ENCODE results near the gene CNKSR2.
A peak's percentile ranks its signal among the peaks of the same experiment; 100 is the strongest.

Gene CNKSR2

DNA sequence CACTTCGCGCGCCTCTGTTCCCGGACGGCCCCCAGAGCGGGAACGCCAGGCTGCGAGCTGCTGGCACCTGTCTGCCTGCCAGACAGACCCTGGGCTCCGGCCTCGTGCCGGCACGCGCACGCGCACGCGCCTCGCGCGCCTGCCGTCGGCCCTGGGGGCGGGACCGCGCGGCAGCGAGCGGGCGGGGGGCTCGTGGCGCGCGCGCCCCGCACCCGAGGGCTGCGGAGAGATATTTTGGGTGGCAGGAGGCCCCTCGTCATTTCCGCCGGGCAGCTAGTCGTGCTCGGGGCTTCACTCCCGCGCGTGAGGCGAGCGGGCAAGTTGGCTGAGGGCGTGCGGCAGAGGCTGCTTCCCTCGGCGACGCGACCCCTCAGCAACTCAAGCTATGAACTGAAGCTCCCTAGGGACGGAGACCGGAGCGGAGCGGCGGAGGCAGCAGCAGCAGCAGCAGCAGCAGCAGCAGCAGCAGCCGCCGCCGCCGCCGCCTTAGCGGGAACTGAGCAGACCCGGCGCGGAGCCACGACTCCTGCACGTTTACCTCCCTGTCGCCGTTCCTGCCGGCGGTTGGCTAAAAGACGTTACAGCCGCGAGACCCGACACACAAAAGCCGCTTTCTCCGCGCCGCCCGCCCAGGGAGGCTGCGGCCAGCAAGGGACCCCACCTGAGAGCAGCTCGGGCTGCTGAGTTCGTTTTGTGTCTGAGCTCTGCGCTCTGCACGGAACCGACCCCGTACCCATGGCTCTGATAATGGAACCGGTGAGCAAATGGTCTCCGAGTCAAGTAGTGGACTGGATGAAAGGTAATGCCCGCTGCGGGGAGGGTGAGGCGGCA, at the start of gene CNKSR2:
TSS of gene CNKSR2 (plus strand) at position 256 of the 831 bp plus-strand sequence. CDS start at position 736, 480 bp downstream.
- H3K36me3 ChIP-seq (ENCODE audit: control insufficient read depth, insufficient read depth, low read length), result no peaks in the 10 kb centered on the region
- H3K9ac ChIP-seq (ENCODE audit: low read depth, low read length), result peak within 1 kb of the TSS; percentile 71
- H3K4me3 ChIP-seq (ENCODE audit: low read depth, low read length), result peak within 1 kb of the TSS; percentile 77
- peaks cover under 1% of the 10 kb centered on the region for H3K4me1 ChIP-seq (ENCODE audit: control insufficient read depth, insufficient read depth, low read length)
- no peaks in the 10 kb centered on the region for H3K9me3 ChIP-seq (ENCODE audit: control insufficient read depth, insufficient read depth, low read length)
- H3K27me3 ChIP-seq (ENCODE audit: control insufficient read depth, insufficient read depth, low read length), result peaks cover 16% of the 10 kb centered on the region

DNA sequence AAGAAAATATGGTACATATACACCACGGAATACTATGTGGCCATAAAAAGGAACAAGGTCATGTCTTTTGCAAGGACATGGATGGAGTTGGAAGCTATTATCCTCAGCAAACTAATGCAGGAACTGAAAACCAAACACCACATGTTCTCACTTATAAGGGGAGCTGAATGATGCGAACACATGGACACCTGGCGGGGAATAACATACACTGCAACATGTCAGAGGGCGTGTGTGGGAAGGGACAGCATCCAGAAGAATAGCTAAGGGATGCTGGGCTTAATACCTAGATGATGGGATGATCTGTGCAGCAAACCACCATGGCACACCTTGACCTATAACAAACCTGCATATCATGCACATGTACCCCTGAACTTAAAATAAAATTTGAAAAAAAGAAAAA, 19.5 kb upstream of the CNKSR2 start:
- H3K4me3 ChIP-seq (ENCODE audit: low read depth, low read length), result no peak overlapping the region
- no peaks in the 10 kb centered on the region for H3K27me3 ChIP-seq (ENCODE audit: control insufficient read depth, insufficient read depth, low read length)
- H3K9ac ChIP-seq (ENCODE audit: low read depth, low read length), result no peak overlapping the region
- H3K9me3 ChIP-seq (ENCODE audit: control insufficient read depth, insufficient read depth, low read length), result no peaks in the 10 kb centered on the region
- no peaks in the 10 kb centered on the region for H3K4me1 ChIP-seq (ENCODE audit: control insufficient read depth, insufficient read depth, low read length)
- H3K36me3 ChIP-seq (ENCODE audit: control insufficient read depth, insufficient read depth, low read length), result no peaks in the 10 kb centered on the region

GRCh38 chrX:21355831-21356230, 18.4 kb upstream of the CNKSR2 start:
- H3K27me3 ChIP-seq (ENCODE audit: control insufficient read depth, insufficient read depth, low read length), result no peaks in the 10 kb centered on the region

GRCh38 chrX:21369613-21370012, 4.6 kb upstream of the CNKSR2 start:
- no peak overlapping the region for H3K4me3 ChIP-seq (ENCODE audit: low read depth, low read length)
- H3K9ac ChIP-seq (ENCODE audit: low read depth, low read length), result no peak overlapping the region
- H3K27me3 ChIP-seq (ENCODE audit: control insufficient read depth, insufficient read depth, low read length), result peaks cover 10% of the 10 kb centered on the region
- H3K9me3 ChIP-seq (ENCODE audit: control insufficient read depth, insufficient read depth, low read length), result no peaks in the 10 kb centered on the region
- no peaks in the 10 kb centered on the region for H3K36me3 ChIP-seq (ENCODE audit: control insufficient read depth, insufficient read depth, low read length)
- H3K4me1 ChIP-seq (ENCODE audit: control insufficient read depth, insufficient read depth, low read length), result no peaks in the 10 kb centered on the region

More at GRCh38 chrX:21355831-21356230, 18.4 kb upstream of the CNKSR2 start:
- no peaks in the 10 kb centered on the region for H3K9me3 ChIP-seq (ENCODE audit: control insufficient read depth, insufficient read depth, low read length)
- H3K9ac ChIP-seq (ENCODE audit: low read depth, low read length), result no peak overlapping the region
- no peaks in the 10 kb centered on the region for H3K36me3 ChIP-seq (ENCODE audit: control insufficient read depth, insufficient read depth, low read length)
- no peaks in the 10 kb centered on the region for H3K4me1 ChIP-seq (ENCODE audit: control insufficient read depth, insufficient read depth, low read length)
- no peak overlapping the region for H3K4me3 ChIP-seq (ENCODE audit: low read depth, low read length)

DNA sequence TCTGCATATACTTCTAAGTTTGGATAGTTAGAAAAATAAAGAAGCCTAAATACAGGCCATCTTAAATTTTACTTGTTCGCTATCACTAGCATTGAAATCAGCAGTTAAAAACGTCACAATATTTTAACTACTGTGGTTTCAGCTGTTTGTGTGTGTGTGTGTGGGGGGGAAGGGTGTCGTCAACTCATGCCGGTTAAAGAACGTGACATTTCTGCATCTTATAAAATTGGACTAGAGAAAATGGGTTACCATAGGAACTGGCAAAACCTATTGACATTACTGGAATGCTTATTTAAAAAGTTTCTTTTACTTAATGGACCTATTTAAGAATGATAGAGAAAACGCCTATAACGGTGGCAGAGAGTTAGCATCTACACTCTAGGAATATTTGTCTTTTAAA, 1.2 kb upstream of the CNKSR2 start:
- no peak overlapping the region for H3K9ac ChIP-seq (ENCODE audit: low read depth, low read length)
- no peaks in the 10 kb centered on the region for H3K4me1 ChIP-seq (ENCODE audit: control insufficient read depth, insufficient read depth, low read length)
- H3K4me3 ChIP-seq (ENCODE audit: low read depth, low read length), result peak overlapping the region; percentile 77
- H3K9me3 ChIP-seq (ENCODE audit: control insufficient read depth, insufficient read depth, low read length), result no peaks in the 10 kb centered on the region
- H3K36me3 ChIP-seq (ENCODE audit: control insufficient read depth, insufficient read depth, low read length), result no peaks in the 10 kb centered on the region
- peaks cover 16% of the 10 kb centered on the region for H3K27me3 ChIP-seq (ENCODE audit: control insufficient read depth, insufficient read depth, low read length)

DNA sequence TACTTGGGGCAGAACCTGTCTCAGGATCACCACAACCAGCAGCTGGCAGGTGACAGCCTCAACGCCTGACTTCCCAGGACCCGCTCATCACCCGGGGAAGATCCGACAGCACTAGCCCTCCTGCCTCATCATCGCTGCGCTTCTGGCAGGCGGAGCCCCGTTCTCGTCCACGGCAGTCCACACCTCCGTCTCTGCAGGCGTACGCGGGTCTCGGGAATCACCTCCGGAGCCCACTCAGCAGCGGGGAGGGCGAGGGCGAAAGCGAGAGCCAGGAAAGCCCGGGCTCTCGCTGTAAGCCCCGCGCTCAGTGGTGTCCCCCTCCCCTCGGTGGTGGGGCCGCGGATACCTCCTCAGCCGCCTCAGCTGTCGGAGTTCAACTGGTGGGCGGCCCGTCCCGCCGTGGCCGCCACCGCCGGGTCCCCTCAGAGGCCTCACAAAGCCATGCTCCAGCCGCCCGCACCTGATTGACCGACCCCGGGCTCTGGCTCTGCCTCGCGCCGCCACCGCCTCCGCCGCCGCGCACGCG, 518 bp upstream of the CNKSR2 start:
- no peaks in the 10 kb centered on the region for H3K4me1 ChIP-seq (ENCODE audit: control insufficient read depth, insufficient read depth, low read length)
- no peak overlapping the region for H3K9ac ChIP-seq (ENCODE audit: low read depth, low read length)
- peak overlapping the region; percentile 77 for H3K4me3 ChIP-seq (ENCODE audit: low read depth, low read length)
- H3K9me3 ChIP-seq (ENCODE audit: control insufficient read depth, insufficient read depth, low read length), result no peaks in the 10 kb centered on the region
- H3K36me3 ChIP-seq (ENCODE audit: control insufficient read depth, insufficient read depth, low read length), result no peaks in the 10 kb centered on the region
- H3K27me3 ChIP-seq (ENCODE audit: control insufficient read depth, insufficient read depth, low read length), result peaks cover 16% of the 10 kb centered on the region

DNA sequence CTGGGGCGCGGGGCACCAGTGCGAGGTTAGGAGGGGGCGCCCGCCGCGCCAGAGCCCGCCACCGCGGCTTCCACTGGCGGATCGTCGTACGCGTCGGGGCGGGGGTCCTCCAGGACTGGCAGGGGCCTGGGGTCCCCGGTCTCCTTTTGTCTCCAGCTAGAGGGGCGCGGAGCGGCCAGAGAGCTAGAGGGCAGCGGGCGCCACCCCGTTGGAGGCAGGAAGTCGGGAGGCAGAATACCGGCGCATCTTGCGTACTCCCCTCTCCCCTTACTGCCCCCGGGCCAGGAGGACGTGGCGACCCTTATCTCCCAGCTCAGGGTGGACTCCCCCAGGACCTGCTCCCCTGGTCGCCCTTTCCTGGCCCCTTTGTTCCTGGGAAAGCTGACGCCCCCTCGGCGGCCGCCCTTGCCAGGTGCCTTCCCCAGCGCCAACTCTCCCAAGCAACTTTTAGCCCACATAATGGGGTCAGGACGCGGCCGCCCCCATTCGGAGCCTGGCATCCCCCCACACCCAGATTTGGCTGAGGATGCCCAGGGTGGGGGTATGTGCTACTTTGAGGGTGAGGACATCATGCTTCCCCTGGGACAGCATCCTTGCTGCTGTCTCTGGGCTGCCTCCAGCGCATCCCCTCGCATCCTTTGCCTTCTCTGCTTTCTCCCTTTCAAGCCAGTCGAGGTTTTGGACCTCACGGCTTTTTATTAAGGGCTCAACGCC, 933 bp downstream of the CNKSR2 start:
- H3K9me3 ChIP-seq (ENCODE audit: control insufficient read depth, insufficient read depth, low read length), result no peaks in the 10 kb centered on the region
- peaks cover 16% of the 10 kb centered on the region for H3K27me3 ChIP-seq (ENCODE audit: control insufficient read depth, insufficient read depth, low read length)
- peak overlapping the region; percentile 76 for H3K4me3 ChIP-seq (ENCODE audit: low read depth, low read length)
- peaks cover 4% of the 10 kb centered on the region for H3K4me1 ChIP-seq (ENCODE audit: control insufficient read depth, insufficient read depth, low read length)
- H3K36me3 ChIP-seq (ENCODE audit: control insufficient read depth, insufficient read depth, low read length), result no peaks in the 10 kb centered on the region
- H3K9ac ChIP-seq (ENCODE audit: low read depth, low read length), result peak overlapping the region; percentile 71

GRCh38 chrX:21375708-21376009, 1.4 kb downstream of the CNKSR2 start:
- no peaks in the 10 kb centered on the region for H3K9me3 ChIP-seq (ENCODE audit: control insufficient read depth, insufficient read depth, low read length)
- peaks cover 4% of the 10 kb centered on the region for H3K4me1 ChIP-seq (ENCODE audit: control insufficient read depth, insufficient read depth, low read length)
- peaks cover 16% of the 10 kb centered on the region for H3K27me3 ChIP-seq (ENCODE audit: control insufficient read depth, insufficient read depth, low read length)
- peak overlapping the region; percentile 76 for H3K4me3 ChIP-seq (ENCODE audit: low read depth, low read length)
- no peaks in the 10 kb centered on the region for H3K36me3 ChIP-seq (ENCODE audit: control insufficient read depth, insufficient read depth, low read length)
- peak overlapping the region; percentile 8 for H3K9ac ChIP-seq (ENCODE audit: low read depth, low read length)

DNA sequence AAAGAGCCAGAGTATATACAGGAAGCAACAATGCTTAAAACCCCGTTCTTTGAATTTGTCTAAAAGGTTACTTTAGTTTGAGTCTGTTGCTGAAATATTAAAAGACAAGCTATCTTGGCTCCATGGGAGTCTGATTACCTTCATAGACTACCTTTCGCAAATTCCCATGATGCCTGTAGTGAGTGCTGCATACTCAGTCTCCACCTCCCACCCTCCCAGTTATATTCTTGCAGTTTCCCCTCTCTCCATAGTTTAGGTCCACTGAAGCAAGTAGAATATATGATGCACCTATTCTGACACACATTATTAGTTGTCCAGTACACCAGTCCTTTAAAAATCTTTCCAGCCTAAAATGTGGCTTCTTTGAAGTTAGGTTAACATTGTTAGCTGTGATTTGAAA, 2.4 kb downstream of the CNKSR2 start:
- H3K4me3 ChIP-seq (ENCODE audit: low read depth, low read length), result peak overlapping the region; percentile 76
- no peak overlapping the region for H3K9ac ChIP-seq (ENCODE audit: low read depth, low read length)
- no peaks in the 10 kb centered on the region for H3K36me3 ChIP-seq (ENCODE audit: control insufficient read depth, insufficient read depth, low read length)
- peaks cover 16% of the 10 kb centered on the region for H3K27me3 ChIP-seq (ENCODE audit: control insufficient read depth, insufficient read depth, low read length)
- no peaks in the 10 kb centered on the region for H3K9me3 ChIP-seq (ENCODE audit: control insufficient read depth, insufficient read depth, low read length)
- H3K4me1 ChIP-seq (ENCODE audit: control insufficient read depth, insufficient read depth, low read length), result peaks cover 7% of the 10 kb centered on the region

- Histone ChIP-seq H3K36me3 (ENCODE audit: control insufficient read depth, insufficient read depth, low read length) (no peaks in the 10 kb centered on the region), H3K4me3 (ENCODE audit: low read depth, low read length) (no peak overlapping the region), H3K27me3 (ENCODE audit: control insufficient read depth, insufficient read depth, low read length) (peaks cover 6% of the 10 kb centered on the region), H3K9me3 (ENCODE audit: control insufficient read depth, insufficient read depth, low read length) (no peaks in the 10 kb centered on the region), H3K9ac (ENCODE audit: low read depth, low read length) (no peak overlapping the region), H3K4me1 (ENCODE audit: control insufficient read depth, insufficient read depth, low read length) (peaks cover 20% of the 10 kb centered on the region)
Observed at GRCh38 chrX:21379991-21380390, 5.8 kb downstream of the CNKSR2 start.

- Histone ChIP-seq H3K9ac (ENCODE audit: low read depth, low read length) (no peak overlapping the region), H3K9me3 (ENCODE audit: control insufficient read depth, insufficient read depth, low read length) (no peaks in the 10 kb centered on the region), H3K4me1 (ENCODE audit: control insufficient read depth, insufficient read depth, low read length) (peaks cover 20% of the 10 kb centered on the region), H3K27me3 (ENCODE audit: control insufficient read depth, insufficient read depth, low read length) (no peaks in the 10 kb centered on the region), H3K36me3 (ENCODE audit: control insufficient read depth, insufficient read depth, low read length) (no peaks in the 10 kb centered on the region), H3K4me3 (ENCODE audit: low read depth, low read length) (no peak overlapping the region)
Observed at GRCh38 chrX:21382715-21383114, 8.5 kb downstream of the CNKSR2 start.

DNA sequence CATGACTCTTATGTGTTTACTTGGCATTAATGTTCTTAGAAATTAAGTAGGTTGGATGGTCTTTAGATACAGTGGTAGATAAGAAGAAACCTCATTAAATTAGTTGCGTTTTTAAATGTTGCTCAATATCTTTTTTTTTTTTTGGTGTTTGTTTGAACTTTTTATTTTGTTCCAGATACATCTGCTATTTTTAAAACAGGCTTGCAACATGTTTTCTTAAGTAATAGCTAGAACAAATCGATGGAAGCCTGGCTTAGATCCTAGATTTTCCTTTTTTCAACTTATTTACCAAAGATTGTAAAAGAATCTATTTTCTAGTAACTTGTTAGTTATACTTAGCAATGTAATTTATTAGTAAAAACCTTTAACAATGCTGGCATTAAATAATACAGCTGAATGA, 9.3 kb downstream of the CNKSR2 start:
- Histone ChIP-seq H3K4me3 (ENCODE audit: low read depth, low read length) (no peak overlapping the region), H3K9me3 (ENCODE audit: control insufficient read depth, insufficient read depth, low read length) (no peaks in the 10 kb centered on the region), H3K9ac (ENCODE audit: low read depth, low read length) (no peak overlapping the region), H3K4me1 (ENCODE audit: control insufficient read depth, insufficient read depth, low read length) (peaks cover 20% of the 10 kb centered on the region), H3K27me3 (ENCODE audit: control insufficient read depth, insufficient read depth, low read length) (no peaks in the 10 kb centered on the region), H3K36me3 (ENCODE audit: control insufficient read depth, insufficient read depth, low read length) (no peaks in the 10 kb centered on the region)
